ENCODE data around the gene PLD4.
"Not testable (repeated sequence)": the region's sequence is repeated elsewhere in the genome, so short reads cannot be mapped to it uniquely, and the experiment has no call there.

The PLD4 gene

DNA sequence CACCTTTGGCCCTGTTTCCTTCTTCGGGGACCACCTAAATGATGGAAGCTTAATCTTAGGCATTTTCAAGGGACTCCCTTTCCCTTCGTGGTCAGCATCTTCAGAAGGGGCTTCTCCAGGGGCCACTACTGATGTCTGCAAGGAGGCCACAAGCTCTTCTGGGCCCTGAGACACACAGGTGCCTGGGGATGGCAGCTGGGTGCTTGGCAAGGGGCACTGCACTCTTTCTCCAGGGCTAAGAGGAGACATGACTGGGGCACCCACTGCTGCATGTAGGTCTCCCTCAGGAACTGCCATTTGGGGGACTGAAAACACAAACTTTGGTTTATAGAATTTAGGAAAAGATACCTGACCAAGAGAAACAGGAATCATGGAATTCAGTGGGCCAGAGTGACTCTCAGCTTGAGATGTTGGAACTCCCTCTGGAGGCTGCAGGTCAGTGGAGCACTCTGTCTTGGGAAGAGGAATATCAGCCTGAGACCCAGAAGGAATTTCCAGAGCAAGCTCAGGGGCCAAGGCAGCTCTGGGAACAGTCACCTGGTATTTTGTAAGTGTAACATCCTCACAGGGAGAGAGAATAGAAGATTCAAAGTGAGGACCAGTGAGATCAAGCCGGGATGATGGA is 16.0 kb downstream of the PLD4 start:
- no peak for DNase-seq (ENCODE audit: low read depth)
- TF ChIP-seq, protein P1, sequence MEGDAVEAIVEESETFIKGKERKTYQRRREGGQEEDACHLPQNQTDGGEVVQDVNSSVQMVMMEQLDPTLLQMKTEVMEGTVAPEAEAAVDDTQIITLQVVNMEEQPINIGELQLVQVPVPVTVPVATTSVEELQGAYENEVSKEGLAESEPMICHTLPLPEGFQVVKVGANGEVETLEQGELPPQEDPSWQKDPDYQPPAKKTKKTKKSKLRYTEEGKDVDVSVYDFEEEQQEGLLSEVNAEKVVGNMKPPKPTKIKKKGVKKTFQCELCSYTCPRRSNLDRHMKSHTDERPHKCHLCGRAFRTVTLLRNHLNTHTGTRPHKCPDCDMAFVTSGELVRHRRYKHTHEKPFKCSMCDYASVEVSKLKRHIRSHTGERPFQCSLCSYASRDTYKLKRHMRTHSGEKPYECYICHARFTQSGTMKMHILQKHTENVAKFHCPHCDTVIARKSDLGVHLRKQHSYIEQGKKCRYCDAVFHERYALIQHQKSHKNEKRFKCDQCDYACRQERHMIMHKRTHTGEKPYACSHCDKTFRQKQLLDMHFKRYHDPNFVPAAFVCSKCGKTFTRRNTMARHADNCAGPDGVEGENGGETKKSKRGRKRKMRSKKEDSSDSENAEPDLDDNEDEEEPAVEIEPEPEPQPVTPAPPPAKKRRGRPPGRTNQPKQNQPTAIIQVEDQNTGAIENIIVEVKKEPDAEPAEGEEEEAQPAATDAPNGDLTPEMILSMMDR (IDR thresholded peaks at IDR 0.05; ENCODE audit: insufficient read depth, low read depth, low read length, missing control alignments), result no peak
- H3K4me3 ChIP-seq (ENCODE audit: low read depth, low read length), result no peak overlapping the region

DNA sequence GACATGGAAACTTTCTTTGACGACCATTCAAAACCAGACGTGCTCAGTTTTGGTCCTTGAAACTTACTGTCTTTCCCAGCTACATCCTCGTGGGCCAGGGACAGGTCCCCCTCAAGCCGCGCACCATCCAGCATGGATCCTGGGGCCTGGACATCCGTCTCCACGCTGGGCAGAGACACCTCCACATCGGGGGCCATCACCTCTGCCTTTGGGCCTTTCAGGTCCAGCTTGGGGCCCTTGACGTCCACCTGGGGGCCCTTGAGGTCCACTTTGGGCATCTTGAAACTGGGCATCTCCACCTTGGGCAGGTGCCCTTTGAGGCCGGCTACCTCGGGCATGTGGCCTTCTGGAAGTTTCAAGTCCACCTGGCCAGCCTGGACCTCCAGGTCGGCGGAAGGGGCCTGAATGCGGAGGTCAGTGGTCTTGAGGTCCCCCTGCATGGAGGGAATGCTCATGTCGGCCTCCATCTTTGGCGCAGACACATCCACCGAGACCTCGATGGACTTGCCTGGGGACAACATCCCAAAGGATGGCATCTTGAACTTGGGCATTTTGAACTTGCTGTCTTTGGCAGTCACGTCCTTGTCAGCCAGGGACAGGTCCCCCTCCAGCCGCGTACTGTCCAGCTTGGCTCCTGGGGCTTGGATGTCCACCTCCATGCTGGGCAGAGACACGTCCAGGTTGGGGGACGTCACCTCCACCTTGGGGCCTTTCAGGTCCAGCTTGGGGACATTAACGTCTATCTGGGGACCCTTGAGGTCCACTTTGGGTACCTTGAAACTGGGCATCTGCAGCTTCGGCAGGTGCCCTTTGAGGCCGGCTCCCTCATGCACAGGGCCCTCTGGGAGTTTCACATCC is 17.1 kb downstream of the PLD4 start:
- no peak for DNase-seq (ENCODE audit: low read depth)
- TF ChIP-seq, protein P1 (IDR thresholded peaks at IDR 0.05; ENCODE audit: insufficient read depth, low read depth, low read length, missing control alignments), result no peak
- H3K4me3 ChIP-seq (ENCODE audit: low read depth, low read length), result no peak overlapping the region

DNA sequence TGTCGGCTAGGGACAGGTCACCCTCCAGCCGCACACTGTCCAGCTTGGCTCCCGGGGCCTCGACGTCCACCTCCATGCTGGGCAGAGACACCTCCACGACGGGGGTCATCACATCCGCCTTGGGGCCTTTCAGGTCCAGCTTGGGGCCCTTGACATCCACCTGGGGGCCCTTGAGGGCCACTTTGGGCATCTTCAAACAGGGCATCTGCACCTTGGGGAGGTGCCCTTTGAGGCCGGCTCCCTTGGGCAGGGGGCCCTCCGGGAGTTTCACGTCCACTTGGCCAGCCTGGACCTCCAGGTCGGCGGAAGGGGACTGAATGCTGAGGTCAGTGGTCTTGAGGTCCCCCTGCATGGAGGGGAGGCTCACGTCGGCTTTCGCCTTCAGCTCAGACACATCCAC is 17.9 kb downstream of the PLD4 start:
- H3K4me3 ChIP-seq (ENCODE audit: low read depth, low read length), result no peak overlapping the region
- TF ChIP-seq, protein P1 (IDR thresholded peaks at IDR 0.05; ENCODE audit: insufficient read depth, low read depth, low read length, missing control alignments), result no peak
- DNase-seq (ENCODE audit: low read depth), result no peak

DNA sequence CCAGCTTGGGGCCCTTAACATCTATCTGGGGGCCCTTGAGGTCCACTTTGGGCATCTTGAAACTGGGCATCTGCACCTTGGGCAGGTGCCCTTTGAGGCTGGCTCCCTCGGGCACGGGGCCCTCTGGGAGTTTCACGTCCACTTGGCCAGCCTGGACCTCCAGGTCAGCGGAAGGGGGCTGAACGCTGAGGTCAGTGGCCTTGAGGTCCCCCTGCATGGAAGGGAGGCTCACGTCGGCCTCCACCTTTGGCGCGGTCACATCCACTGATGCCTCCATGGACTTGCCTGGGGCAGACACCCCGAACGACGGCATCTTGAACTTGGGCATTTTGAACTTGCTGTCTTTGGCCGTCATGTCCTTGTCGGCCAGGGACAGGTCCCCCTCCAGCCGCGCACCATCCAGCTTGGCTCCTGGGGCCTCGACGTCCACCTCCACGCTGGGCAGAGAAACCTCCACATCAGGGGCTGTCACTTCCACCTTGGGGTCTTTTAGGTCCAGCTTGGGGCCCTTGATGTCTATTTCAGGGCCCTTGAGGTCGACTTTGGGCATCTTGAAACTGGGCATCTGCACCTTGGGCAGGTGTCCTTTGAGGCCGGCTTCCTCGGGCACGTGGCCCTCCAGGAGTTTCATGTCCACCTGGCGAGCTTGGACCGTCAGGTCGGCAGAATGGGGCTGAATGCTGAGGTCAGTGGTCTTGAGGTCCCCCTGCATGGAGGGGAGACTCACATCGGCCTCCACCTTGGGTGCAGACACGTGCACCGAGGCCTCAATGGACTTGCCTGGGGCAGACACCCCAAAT is 18.7 kb downstream of the PLD4 start:
- H3K4me3 ChIP-seq (ENCODE audit: low read depth, low read length); DNase-seq (ENCODE audit: low read depth): not testable (repeated sequence)

DNA sequence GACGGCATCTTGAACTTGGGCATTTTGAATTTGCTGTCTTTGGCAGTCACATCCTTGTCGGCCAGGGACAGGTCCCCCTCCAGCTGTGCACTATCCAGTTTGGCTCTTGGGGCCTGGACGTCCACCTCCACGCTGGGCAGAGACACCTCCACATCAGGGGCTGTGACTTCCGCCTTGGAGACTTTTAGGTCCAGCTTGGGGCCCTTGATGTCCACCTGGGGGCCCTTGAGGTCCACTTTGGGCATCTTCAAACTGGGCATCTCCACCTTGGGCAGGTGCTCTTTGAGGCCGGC is 19.3 kb downstream of the PLD4 start:
- H3K4me3 ChIP-seq (ENCODE audit: low read depth, low read length); DNase-seq (ENCODE audit: low read depth): not testable (repeated sequence)

DNA sequence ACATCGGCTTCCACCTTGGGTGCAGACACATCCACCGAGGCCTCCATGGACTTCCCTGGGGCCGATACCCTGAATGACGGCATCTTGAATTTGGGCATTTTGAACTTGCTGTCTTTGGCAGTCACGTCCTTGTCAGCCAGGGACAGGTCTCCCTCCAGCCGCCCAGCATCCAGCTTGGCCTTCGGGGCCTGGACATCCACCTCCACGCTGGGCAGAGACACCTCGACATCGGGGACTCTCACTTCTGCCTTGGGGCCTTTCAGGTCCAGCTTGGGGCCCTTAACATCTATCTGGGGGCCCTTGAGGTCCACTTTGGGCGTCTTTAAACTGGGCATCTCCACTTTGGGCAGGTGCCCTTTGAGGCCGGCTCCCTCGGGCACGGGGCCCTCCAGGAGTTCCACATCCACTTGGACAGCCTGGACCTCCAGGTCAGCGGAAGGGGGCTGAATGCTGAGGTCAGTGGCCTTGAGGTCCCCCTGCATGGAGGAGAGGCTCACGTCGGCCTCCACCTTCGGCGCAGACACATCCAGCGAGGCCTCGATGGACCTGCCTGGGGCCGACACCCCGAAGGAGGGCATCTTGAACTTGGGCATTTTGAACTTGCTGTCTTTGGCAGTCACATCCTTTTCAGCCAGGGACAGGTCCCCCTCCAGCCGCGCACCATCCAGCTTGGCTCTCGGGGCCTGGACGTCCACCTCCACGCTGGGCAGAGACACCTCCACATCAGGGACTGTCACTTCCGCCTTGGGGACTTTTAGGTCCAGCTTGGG is 19.9 kb downstream of the PLD4 start:
- H3K4me3 ChIP-seq (ENCODE audit: low read depth, low read length); DNase-seq (ENCODE audit: low read depth): not testable (repeated sequence)

DNA sequence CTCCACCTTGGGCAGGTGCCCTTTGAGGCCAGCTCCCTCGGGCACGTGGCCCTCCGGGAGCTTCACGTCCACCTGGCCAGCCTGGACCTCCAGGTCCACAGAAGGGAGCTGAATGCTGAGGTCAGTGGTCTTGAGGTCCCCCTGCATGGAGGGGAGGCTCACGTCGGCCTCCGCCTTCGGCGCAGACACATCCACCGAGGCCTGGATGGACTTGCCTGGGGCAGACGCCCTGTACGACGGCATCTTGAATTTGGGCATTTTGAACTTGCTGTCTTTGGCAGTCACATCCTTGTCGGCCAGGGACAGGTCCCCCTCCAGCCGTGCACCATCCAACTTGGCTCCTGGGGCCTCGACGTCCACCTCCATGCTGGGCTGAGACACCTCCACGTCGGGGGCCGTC is 20.6 kb downstream of the PLD4 start:
- not testable (repeated sequence) for H3K4me3 ChIP-seq (ENCODE audit: low read depth, low read length); DNase-seq (ENCODE audit: low read depth)

DNA sequence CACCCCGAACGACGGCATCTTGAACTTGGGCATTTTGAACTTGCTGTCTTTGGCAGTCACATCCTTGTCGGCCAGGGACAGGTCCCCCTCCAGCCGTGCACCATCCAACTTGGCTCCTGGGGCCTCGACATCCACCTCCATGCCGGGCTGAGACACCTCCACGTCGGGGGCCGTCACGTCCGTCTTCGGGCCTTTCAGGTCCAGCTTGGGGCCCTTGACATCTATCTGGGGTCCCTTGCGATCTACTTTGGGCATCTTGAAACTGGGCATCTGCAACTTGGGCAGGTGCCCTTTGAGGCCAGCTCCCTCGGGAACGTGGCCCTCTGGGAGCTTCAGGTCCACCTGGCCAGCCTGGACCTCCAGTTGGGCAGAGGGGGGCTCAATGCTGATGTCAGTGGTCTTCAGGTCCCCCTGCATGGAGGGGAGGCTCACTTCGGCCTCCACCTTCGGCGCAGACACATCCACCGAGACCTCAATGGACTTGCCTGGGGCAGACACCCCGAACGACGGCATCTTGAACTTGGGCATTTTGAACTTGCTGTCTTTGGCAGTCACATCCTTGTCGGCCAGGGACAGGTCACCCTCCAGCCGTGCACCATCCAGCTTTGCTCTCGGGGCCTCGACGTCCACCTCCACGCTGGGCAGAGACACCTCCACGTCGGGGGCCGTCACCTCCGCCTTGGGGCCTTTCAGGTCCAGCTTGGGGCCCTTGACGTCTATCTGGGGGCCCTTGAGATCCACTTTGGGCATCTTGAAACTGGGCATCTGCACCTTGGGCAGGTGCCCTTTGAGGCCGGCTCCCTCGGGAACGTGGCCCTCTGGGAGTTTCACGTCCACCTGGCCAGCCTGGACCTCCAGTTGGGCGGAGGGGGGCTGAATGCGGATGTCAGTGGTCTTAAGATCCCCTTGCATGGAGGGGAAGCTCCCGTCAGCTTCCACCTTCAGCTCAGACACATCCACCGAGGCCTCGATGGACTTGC is 21.6 kb downstream of the PLD4 start:
- DNase-seq (ENCODE audit: low read depth); H3K4me3 ChIP-seq (ENCODE audit: low read depth, low read length): not testable (repeated sequence)

DNA sequence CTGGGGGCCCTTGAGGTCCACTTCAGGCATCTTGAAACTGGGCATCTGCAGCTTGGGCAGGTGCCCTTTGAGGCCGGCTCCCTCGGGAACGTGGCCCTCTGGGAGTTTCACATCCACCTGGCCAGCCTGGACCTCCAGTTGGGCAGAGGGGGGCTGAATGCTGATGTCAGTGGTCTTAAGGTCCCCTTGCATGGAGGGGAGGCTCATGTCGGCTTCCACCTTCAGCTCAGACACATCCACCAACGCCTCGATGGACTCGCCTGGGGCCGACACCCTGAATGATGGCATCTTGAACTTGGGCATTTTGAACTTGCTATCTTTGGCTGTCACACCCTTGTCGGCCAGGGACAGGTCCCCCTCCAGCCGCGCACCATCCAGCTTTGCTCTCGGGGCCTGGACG is 22.5 kb downstream of the PLD4 start:
- not testable (repeated sequence) for H3K4me3 ChIP-seq (ENCODE audit: low read depth, low read length)

DNA sequence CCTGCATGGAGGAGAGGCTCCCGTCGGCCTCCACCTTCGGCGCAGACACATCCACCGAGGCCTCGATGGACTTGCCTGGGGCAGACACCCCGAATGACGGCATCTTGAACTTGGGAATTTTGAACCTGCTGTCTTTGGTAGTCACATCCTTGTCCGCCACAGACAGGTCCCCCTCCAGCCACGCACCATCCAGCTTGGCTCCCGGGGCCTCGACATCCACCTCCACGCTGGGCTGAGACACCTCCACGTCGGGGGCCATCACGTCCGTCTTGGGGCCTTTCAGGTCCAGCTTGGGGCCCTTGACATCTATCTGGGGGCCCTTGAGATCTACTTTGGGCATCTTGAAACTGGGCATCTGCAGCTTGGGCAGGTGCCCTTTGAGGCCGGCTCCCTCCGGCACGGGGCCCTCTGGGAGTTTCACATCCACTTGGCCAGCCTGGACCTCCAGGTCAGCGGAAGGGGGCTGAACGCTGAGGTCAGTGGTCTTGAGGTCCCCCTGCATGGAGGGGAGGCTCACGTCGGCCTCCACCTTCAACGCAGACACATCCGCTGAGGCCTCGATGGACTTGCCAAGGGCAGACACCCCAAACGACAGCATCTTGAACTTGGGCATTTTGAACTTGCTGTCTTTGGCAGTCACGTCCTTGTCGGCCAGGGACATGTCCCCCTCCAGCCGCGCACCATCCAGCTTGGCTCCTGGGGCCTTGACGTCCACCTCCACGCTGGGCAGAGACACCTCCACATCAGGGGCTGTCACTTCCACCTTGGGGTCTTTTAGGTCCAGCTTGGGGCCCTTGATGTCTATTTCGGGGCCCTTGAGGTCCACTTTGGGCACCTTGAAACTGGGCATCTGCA is 23.4 kb downstream of the PLD4 start:
- DNase-seq (ENCODE audit: low read depth), result not testable (repeated sequence)

More for the DNA sequence above, 22.5 kb downstream of the PLD4 start:
- DNase-seq (ENCODE audit: low read depth), result not testable (repeated sequence)

More for the DNA sequence above, 23.4 kb downstream of the PLD4 start:
- not testable (repeated sequence) for H3K4me3 ChIP-seq (ENCODE audit: low read depth, low read length)

Measured in GM12865 (cell line).